ENCODE data around the gene CAPS2.

CAPS2 gene

GRCh38 chr12:75288860-75289259 lies 41.3 kb downstream of the CAPS2 start:
- Histone ChIP-seq H3K4me1 (ENCODE audit: insufficient read depth, insufficient read length) (no peaks in the 10 kb centered on the region), H3K27me3 (ENCODE audit: insufficient read depth, insufficient read length) (no peaks in the 10 kb centered on the region), H3K9ac (ENCODE audit: insufficient read length, low read depth) (no peak overlapping the region), H3K9me3 (ENCODE audit: insufficient read depth, low read length) (no peaks in the 10 kb centered on the region), H3K4me3 (ENCODE audit: insufficient read length, low read depth) (no peak overlapping the region), H3K36me3 (ENCODE audit: insufficient read depth, insufficient read length, low read length) (no peaks in the 10 kb centered on the region)
- DNase-seq (ENCODE audit: low read depth, low spot score), result no peak
- TF ChIP-seq YY1 (IDR thresholded peaks at IDR 0.05; ENCODE audit: insufficient read depth, insufficient read length), result no peak
- TF ChIP-seq ZNF274 (IDR thresholded peaks at IDR 0.05; ENCODE audit: low read depth, low read length), result no peak
- no peak for TF ChIP-seq SUZ12 (IDR thresholded peaks at IDR 0.05; ENCODE audit: extremely low read depth, insufficient read depth, insufficient read length)

- no peak for DNase-seq (ENCODE audit: low read depth, low spot score)
- H3K36me3 ChIP-seq (ENCODE audit: insufficient read depth, insufficient read length, low read length), result no peaks in the 10 kb centered on the region
- no peak for TF ChIP-seq YY1 (IDR thresholded peaks at IDR 0.05; ENCODE audit: insufficient read depth, insufficient read length)
- TF ChIP-seq ZNF274 (IDR thresholded peaks at IDR 0.05; ENCODE audit: low read depth, low read length), result no peak
- TF ChIP-seq SUZ12 (IDR thresholded peaks at IDR 0.05; ENCODE audit: extremely low read depth, insufficient read depth, insufficient read length), result no peak
- H3K4me1 ChIP-seq (ENCODE audit: insufficient read depth, insufficient read length), result no peaks in the 10 kb centered on the region
- H3K27me3 ChIP-seq (ENCODE audit: insufficient read depth, insufficient read length), result no peaks in the 10 kb centered on the region
- no peak overlapping the region for H3K9ac ChIP-seq (ENCODE audit: insufficient read length, low read depth)
- no peaks in the 10 kb centered on the region for H3K9me3 ChIP-seq (ENCODE audit: insufficient read depth, low read length)
- H3K4me3 ChIP-seq (ENCODE audit: insufficient read length, low read depth), result no peak overlapping the region
Measured at GRCh38 chr12:75275702-75276101, 54.4 kb downstream of the CAPS2 start.

- Histone ChIP-seq H3K4me1 (ENCODE audit: insufficient read depth, insufficient read length) (no peaks in the 10 kb centered on the region), H3K9ac (ENCODE audit: insufficient read length, low read depth) (no peak overlapping the region), H3K9me3 (ENCODE audit: insufficient read depth, low read length) (no peaks in the 10 kb centered on the region), H3K4me3 (ENCODE audit: insufficient read length, low read depth) (no peak overlapping the region), H3K36me3 (ENCODE audit: insufficient read depth, insufficient read length, low read length) (no peaks in the 10 kb centered on the region), H3K27me3 (ENCODE audit: insufficient read depth, insufficient read length) (no peaks in the 10 kb centered on the region)
- TF ChIP-seq SUZ12 (IDR thresholded peaks at IDR 0.05; ENCODE audit: extremely low read depth, insufficient read depth, insufficient read length) (no peak), ZNF274 (IDR thresholded peaks at IDR 0.05; ENCODE audit: low read depth, low read length) (no peak), YY1 (IDR thresholded peaks at IDR 0.05; ENCODE audit: insufficient read depth, insufficient read length) (no peak)
- DNase-seq (ENCODE audit: low read depth, low spot score), result no peak
Measured at GRCh38 chr12:75271576-75271975, 58.5 kb downstream of the CAPS2 start.

GRCh38 chr12:75270157-75270556 lies 60.0 kb downstream of the CAPS2 start:
- TF ChIP-seq ZNF274 (IDR thresholded peaks at IDR 0.05; ENCODE audit: low read depth, low read length), result no peak
- no peak for TF ChIP-seq YY1 (IDR thresholded peaks at IDR 0.05; ENCODE audit: insufficient read depth, insufficient read length)
- no peak for TF ChIP-seq SUZ12 (IDR thresholded peaks at IDR 0.05; ENCODE audit: extremely low read depth, insufficient read depth, insufficient read length)
- H3K4me3 ChIP-seq (ENCODE audit: insufficient read length, low read depth), result no peak overlapping the region
- no peak for DNase-seq (ENCODE audit: low read depth, low spot score)
- H3K9me3 ChIP-seq (ENCODE audit: insufficient read depth, low read length), result no peaks in the 10 kb centered on the region
- H3K27me3 ChIP-seq (ENCODE audit: insufficient read depth, insufficient read length), result no peaks in the 10 kb centered on the region
- H3K4me1 ChIP-seq (ENCODE audit: insufficient read depth, insufficient read length), result no peaks in the 10 kb centered on the region
- H3K36me3 ChIP-seq (ENCODE audit: insufficient read depth, insufficient read length, low read length), result no peaks in the 10 kb centered on the region
- H3K9ac ChIP-seq (ENCODE audit: insufficient read length, low read depth), result no peak overlapping the region

- DNase-seq (ENCODE audit: low read depth, low spot score), result no peak
- Histone ChIP-seq H3K36me3 (ENCODE audit: insufficient read depth, insufficient read length, low read length) (no peaks in the 10 kb centered on the region), H3K9me3 (ENCODE audit: insufficient read depth, low read length) (no peaks in the 10 kb centered on the region), H3K27me3 (ENCODE audit: insufficient read depth, insufficient read length) (no peaks in the 10 kb centered on the region), H3K4me3 (ENCODE audit: insufficient read length, low read depth) (no peak overlapping the region), H3K9ac (ENCODE audit: insufficient read length, low read depth) (no peak overlapping the region), H3K4me1 (ENCODE audit: insufficient read depth, insufficient read length) (no peaks in the 10 kb centered on the region)
- no peak for TF ChIP-seq ZNF274 (IDR thresholded peaks at IDR 0.05; ENCODE audit: low read depth, low read length)
- no peak for TF ChIP-seq SUZ12 (IDR thresholded peaks at IDR 0.05; ENCODE audit: extremely low read depth, insufficient read depth, insufficient read length)
- TF ChIP-seq YY1 (IDR thresholded peaks at IDR 0.05; ENCODE audit: insufficient read depth, insufficient read length), result no peak
Measured at GRCh38 chr12:75269209-75269608, 60.9 kb downstream of the CAPS2 start.

GRCh38 chr12:75260316-75260715 lies 69.8 kb downstream of the CAPS2 start:
- TF ChIP-seq SUZ12 (IDR thresholded peaks at IDR 0.05; ENCODE audit: extremely low read depth, insufficient read depth, insufficient read length) (no peak), YY1 (IDR thresholded peaks at IDR 0.05; ENCODE audit: insufficient read depth, insufficient read length) (no peak), ZNF274 (IDR thresholded peaks at IDR 0.05; ENCODE audit: low read depth, low read length) (no peak)
- no peaks in the 10 kb centered on the region for H3K27me3 ChIP-seq (ENCODE audit: insufficient read depth, insufficient read length)
- H3K9me3 ChIP-seq (ENCODE audit: insufficient read depth, low read length), result no peaks in the 10 kb centered on the region
- H3K9ac ChIP-seq (ENCODE audit: insufficient read length, low read depth), result no peak overlapping the region
- H3K4me1 ChIP-seq (ENCODE audit: insufficient read depth, insufficient read length), result no peaks in the 10 kb centered on the region
- DNase-seq (ENCODE audit: low read depth, low spot score), result no peak
- H3K4me3 ChIP-seq (ENCODE audit: insufficient read length, low read depth), result no peak overlapping the region
- no peaks in the 10 kb centered on the region for H3K36me3 ChIP-seq (ENCODE audit: insufficient read depth, insufficient read length, low read length)

- H3K4me3 ChIP-seq (ENCODE audit: insufficient read length, low read depth), result no peak overlapping the region
- H3K4me1 ChIP-seq (ENCODE audit: insufficient read depth, insufficient read length), result no peaks in the 10 kb centered on the region
- TF ChIP-seq ZNF274 (IDR thresholded peaks at IDR 0.05; ENCODE audit: low read depth, low read length) (no peak), SUZ12 (IDR thresholded peaks at IDR 0.05; ENCODE audit: extremely low read depth, insufficient read depth, insufficient read length) (no peak)
- H3K36me3 ChIP-seq (ENCODE audit: insufficient read depth, insufficient read length, low read length), result no peaks in the 10 kb centered on the region
- H3K27me3 ChIP-seq (ENCODE audit: insufficient read depth, insufficient read length), result no peaks in the 10 kb centered on the region
- no peak overlapping the region for H3K9ac ChIP-seq (ENCODE audit: insufficient read length, low read depth)
- DNase-seq (ENCODE audit: low read depth, low spot score), result peak; percentile 43
- no peaks in the 10 kb centered on the region for H3K9me3 ChIP-seq (ENCODE audit: insufficient read depth, low read length)
Measured at GRCh38 chr12:75259143-75259542, 71.0 kb downstream of the CAPS2 start.

- no peak overlapping the region for H3K4me3 ChIP-seq (ENCODE audit: insufficient read length, low read depth)
Measured at GRCh38 chr12:75257510-75257909, 72.6 kb downstream of the CAPS2 start.

More at GRCh38 chr12:75257510-75257909, 72.6 kb downstream of the CAPS2 start:
- TF ChIP-seq ZNF274 (IDR thresholded peaks at IDR 0.05; ENCODE audit: low read depth, low read length) (no peak), SUZ12 (IDR thresholded peaks at IDR 0.05; ENCODE audit: extremely low read depth, insufficient read depth, insufficient read length) (no peak), YY1 (IDR thresholded peaks at IDR 0.05; ENCODE audit: insufficient read depth, insufficient read length) (no peak)
- Histone ChIP-seq H3K9ac (ENCODE audit: insufficient read length, low read depth) (no peak overlapping the region), H3K9me3 (ENCODE audit: insufficient read depth, low read length) (no peaks in the 10 kb centered on the region), H3K4me1 (ENCODE audit: insufficient read depth, insufficient read length) (no peaks in the 10 kb centered on the region), H3K27me3 (ENCODE audit: insufficient read depth, insufficient read length) (no peaks in the 10 kb centered on the region), H3K36me3 (ENCODE audit: insufficient read depth, insufficient read length, low read length) (no peaks in the 10 kb centered on the region)
- no peak for DNase-seq (ENCODE audit: low read depth, low spot score)
